ENCODE data around the gene CYYR1.

CYYR1 gene

GRCh38 chr21:26557106-26557505 lies 16.0 kb downstream of the CYYR1 start:
- DNase-seq (ENCODE audit: low read depth): no peak
- no peak for TF ChIP-seq CTCF (IDR thresholded peaks at IDR 0.05; ENCODE audit: low read length, missing control alignments)
- H3K4me3 ChIP-seq (replicated peaks; ENCODE audit: low read depth, low read length): no peak overlapping the region

- DNase-seq (ENCODE audit: low read depth): no peak
These were observed 17.4 kb downstream of the CYYR1 start for GRCh38 chr21:26555540-26556146.

GRCh38 chr21:26554365-26554764 lies 18.7 kb downstream of the CYYR1 start:
- no peak for DNase-seq (ENCODE audit: low read depth)
- no peak for TF ChIP-seq CTCF (IDR thresholded peaks at IDR 0.05; ENCODE audit: low read length, missing control alignments)
- no peak overlapping the region for H3K4me3 ChIP-seq (replicated peaks; ENCODE audit: low read depth, low read length)

More at GRCh38 chr21:26555540-26556146, 17.4 kb downstream of the CYYR1 start:
- no peak for TF ChIP-seq CTCF (IDR thresholded peaks at IDR 0.05; ENCODE audit: low read length, missing control alignments)
- H3K4me3 ChIP-seq (replicated peaks; ENCODE audit: low read depth, low read length): no peak overlapping the region

GRCh38 chr21:26553898-26554297 lies 19.2 kb downstream of the CYYR1 start:
- DNase-seq (ENCODE audit: low read depth): no peak
- H3K4me3 ChIP-seq (replicated peaks; ENCODE audit: low read depth, low read length): no peak overlapping the region
- TF ChIP-seq CTCF (IDR thresholded peaks at IDR 0.05; ENCODE audit: low read length, missing control alignments): no peak

- no peak overlapping the region for H3K4me3 ChIP-seq (replicated peaks; ENCODE audit: low read depth, low read length)
- no peak for DNase-seq (ENCODE audit: low read depth)
- TF ChIP-seq CTCF (IDR thresholded peaks at IDR 0.05; ENCODE audit: low read length, missing control alignments): no peak
These were observed 22.8 kb downstream of the CYYR1 start for GRCh38 chr21:26550326-26550725.

GRCh38 chr21:26546446-26547097 lies 26.5 kb downstream of the CYYR1 start:
- no peak for TF ChIP-seq CTCF (IDR thresholded peaks at IDR 0.05; ENCODE audit: low read length, missing control alignments)
- no peak overlapping the region for H3K4me3 ChIP-seq (replicated peaks; ENCODE audit: low read depth, low read length)
- DNase-seq (ENCODE audit: low read depth): no peak
